H9 (cell line): Measurements from ENCODE around the gene MLANA. TPM values are rescaled to one million over a fixed set of nuclear protein-coding genes. Genes with fewer than 3 reads are reported as not detected.

Source experiments
- DNase-seq: peaks from one replicate; pipeline ENCODE4 v3.0.0-alpha.2; 2017
- H2AFZ ChIP-seq: one replicate; pipeline ENCODE4 v1.6.1; 2013; ENCODE audit warnings: mild to moderate bottlenecking, low read length, control low read depth, moderate library complexity
- H2AK5ac ChIP-seq: 2 replicates; pipeline ENCODE4 v1.6.1; 2013; ENCODE audit warnings: low read length, control low read depth, mixed read lengths; ENCODE audit not compliant: insufficient read length
- H2BK120ac ChIP-seq: one replicate; pipeline ENCODE4 v1.6.1; 2013; ENCODE audit warnings: low read depth, mild to moderate bottlenecking, low read length, control low read depth, inconsistent platforms; ENCODE audit not compliant: poor library complexity, severe bottlenecking
- H2BK12ac ChIP-seq: 2 replicates; pipeline ENCODE4 v1.6.1; 2013; ENCODE audit warnings: low read length, control low read depth, mixed read lengths, low read depth; ENCODE audit not compliant: insufficient read length
- H2BK15ac ChIP-seq: 2 replicates; pipeline ENCODE4 v1.6.1; 2013; ENCODE audit warnings: low read depth, low read length, control low read depth
- H2BK20ac ChIP-seq: one replicate; pipeline ENCODE4 v1.6.1; 2013; ENCODE audit warnings: low read depth, mild to moderate bottlenecking, low read length, control low read depth, inconsistent platforms; ENCODE audit not compliant: poor library complexity, severe bottlenecking
- H2BK5ac ChIP-seq: 2 replicates; pipeline ENCODE4 v1.6.1; 2013; ENCODE audit warnings: low read length, control low read depth, mixed read lengths; ENCODE audit not compliant: insufficient read length
- H3K14ac ChIP-seq: 2 replicates; pipeline ENCODE4 v1.6.1; 2013; ENCODE audit warnings: low read length, control low read depth; ENCODE audit not compliant: insufficient read depth
- H3K18ac ChIP-seq: 2 replicates; pipeline ENCODE4 v1.6.1; 2013; ENCODE audit warnings: low read depth, mild to moderate bottlenecking, mixed read lengths, low read length, control low read depth; ENCODE audit not compliant: insufficient read length
- H3K23ac ChIP-seq: 2 replicates; pipeline ENCODE4 v1.6.1; 2013; ENCODE audit warnings: low read length, control low read depth, mixed read lengths, low read depth; ENCODE audit not compliant: insufficient read length
- H3K23me2 ChIP-seq: 2 replicates; pipeline ENCODE4 v1.6.1; 2013; ENCODE audit warnings: low read depth, mild to moderate bottlenecking, mixed read lengths, low read length, control low read depth; ENCODE audit not compliant: insufficient read length, poor library complexity, severe bottlenecking
- H3K27ac ChIP-seq: 2 replicates; pipeline ENCODE4 v1.5.1; 2013; ENCODE audit warnings: low read length, control low read depth, mixed read lengths, low read depth; ENCODE audit not compliant: insufficient read length
- H3K27me3 ChIP-seq: 2 replicates; pipeline ENCODE4 v1.6.1; 2013; ENCODE audit warnings: low read length, control low read depth, inconsistent platforms; ENCODE audit not compliant: insufficient read depth
- H3K4ac ChIP-seq: 2 replicates; pipeline ENCODE4 v1.6.1; 2013; ENCODE audit warnings: low read depth, mild to moderate bottlenecking, control low read depth, inconsistent platforms, low read length, moderate library complexity
- H3K4me1 ChIP-seq: 2 replicates; pipeline ENCODE4 v1.6.1; 2013; ENCODE audit warnings: low read length, control low read depth, inconsistent platforms; ENCODE audit not compliant: insufficient read depth
- H3K4me2 ChIP-seq: 2 replicates; pipeline ENCODE4 v1.6.1; 2013; ENCODE audit warnings: low read length, control low read depth, mixed read lengths; ENCODE audit not compliant: insufficient read length, insufficient read depth
- H3K56ac ChIP-seq: 2 replicates; pipeline ENCODE4 v1.6.1; 2013; ENCODE audit warnings: low read depth, mild to moderate bottlenecking, mixed read lengths, low read length, control low read depth; ENCODE audit not compliant: insufficient read length
- H3K79me1 ChIP-seq: 2 replicates; pipeline ENCODE4 v1.6.1; 2013; ENCODE audit warnings: low read depth, mild to moderate bottlenecking, moderate library complexity, low read length, control low read depth, inconsistent platforms; ENCODE audit not compliant: insufficient read depth, poor library complexity, severe bottlenecking
- H3K79me2 ChIP-seq: 2 replicates; pipeline ENCODE4 v1.6.1; 2013; ENCODE audit warnings: low read length, control low read depth, inconsistent platforms; ENCODE audit not compliant: insufficient read depth
- H3K9ac ChIP-seq: 2 replicates; pipeline ENCODE4 v1.6.1; 2013; ENCODE audit warnings: low read length, control low read depth, mixed read lengths; ENCODE audit not compliant: insufficient read length; ENCODE audit errors: extremely low read depth
- H3K9me3 ChIP-seq: one replicate; pipeline ENCODE4 v1.6.1; 2013; ENCODE audit warnings: low read depth, low read length, inconsistent platforms; ENCODE audit not compliant: control insufficient read depth
- H3T11ph ChIP-seq: one replicate; pipeline ENCODE4 v1.6.1; 2013; ENCODE audit warnings: mild to moderate bottlenecking, low read length, control low read depth, inconsistent platforms
- H4K20me1 ChIP-seq: one replicate; pipeline ENCODE4 v1.6.1; 2013; ENCODE audit not compliant: control insufficient read depth, insufficient read length, insufficient read depth
- H4K5ac ChIP-seq: 2 replicates; pipeline ENCODE4 v1.6.1; 2013; ENCODE audit warnings: low read depth, mild to moderate bottlenecking, mixed read lengths, low read length, control low read depth; ENCODE audit not compliant: insufficient read length
- H4K8ac ChIP-seq: replicated peaks from 2 replicates; pipeline ENCODE4 v1.6.1; 2013; ENCODE audit warnings: low read length, control low read depth, mixed read lengths, low read depth; ENCODE audit not compliant: insufficient read length
- H4K91ac ChIP-seq: 2 replicates; pipeline ENCODE4 v1.6.1; 2013; ENCODE audit warnings: low read depth, mild to moderate bottlenecking, moderate library complexity, mixed read lengths, low read length, control low read depth; ENCODE audit not compliant: insufficient read length
- H3K27ac Mint-ChIP-seq, 3 experiments: 2 replicates in 2 of 3; 3 replicates in 1 of 3; pipeline ENCODE4 v1.8.0; 2020 to 2021; ENCODE audit warnings: mixed read lengths in 3 of 3, mild to moderate bottlenecking in 1 of 3, moderate library complexity in 1 of 3
- H3K27me3 Mint-ChIP-seq: 2 replicates; pipeline ENCODE4 v1.8.0; 2021; ENCODE audit warnings: low read depth, mild to moderate bottlenecking, moderate library complexity, mixed read lengths
- H3K36me3 Mint-ChIP-seq, 3 experiments: 2 replicates in 2 of 3; 3 replicates in 1 of 3; pipeline ENCODE4 v1.8.0; 2020 to 2021; ENCODE audit warnings: low read depth in 3 of 3, mixed read lengths in 3 of 3; ENCODE audit not compliant: insufficient read depth in 1 of 3
- H3K4me1 Mint-ChIP-seq, 2 experiments: 2 replicates each; pipeline ENCODE4 v1.8.0; 2020; ENCODE audit warnings: mixed read lengths in 2 of 2
- H3K4me3 Mint-ChIP-seq, 2 experiments: 2 replicates in 1 of 2; 3 replicates in 1 of 2; pipeline ENCODE4 v1.8.0; 2020 to 2021; ENCODE audit warnings: mild to moderate bottlenecking in 2 of 2, mixed read lengths in 2 of 2, moderate library complexity in 1 of 2
- H3K9me3 Mint-ChIP-seq, 2 experiments: 2 replicates in 1 of 2; 3 replicates in 1 of 2; pipeline ENCODE4 v1.8.0; 2020; ENCODE audit warnings: mild to moderate bottlenecking in 2 of 2, mixed read lengths in 2 of 2, moderate library complexity in 1 of 2
- CTCF ChIP-seq: fragments of 200-600 bp; sonication (generic); conservative IDR thresholded peaks from 3 replicates; pipeline ENCODE4 v1.8.0; 2021; ENCODE audit warnings: antibody characterized with exemption, mild to moderate bottlenecking
- WGBS: extraction: QIAGEN DNeasy Blood & Tissue Kit; methylation state at CpG from one replicate; pipeline ENCODE4 v1.1.7; 2013; ENCODE audit warnings: missing lambda C conversion rate, low lambda C conversion rate, mixed read lengths; ENCODE audit not compliant: insufficient read length; ENCODE audit errors: extremely low coverage; 5-methylcytosine and 5-hydroxymethylcytosine counted together
- total RNA-seq: library from RNA; stranded (reverse); gene quantifications from 2 replicates; pipeline ENCODE4 v1.2.1, GENCODE V29; 2021

The MLANA gene
- total RNA-seq, 1 experiment from 2014 or later: not detected

DNA sequence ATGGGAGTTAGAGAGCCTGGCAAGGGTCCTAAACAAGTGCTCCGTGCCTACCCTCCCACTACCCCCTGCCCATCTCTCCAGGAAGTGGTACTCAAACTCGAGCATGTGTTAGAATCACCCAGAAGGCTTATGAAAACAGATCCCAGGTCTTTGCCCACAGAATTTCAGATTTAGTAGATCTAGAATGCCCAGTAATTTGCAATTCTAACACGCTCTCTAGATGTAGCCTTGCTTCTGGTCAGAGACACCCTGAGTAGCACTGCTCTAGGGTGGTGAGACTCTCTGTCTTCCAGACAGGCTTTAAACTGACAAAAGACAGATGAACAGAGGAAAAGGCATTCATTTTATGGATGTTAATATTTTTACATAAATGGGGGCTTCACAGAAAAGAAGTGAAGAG, 37.1 kb upstream of the MLANA start:
- DNase-seq: no peak
- no peak overlapping the region for H2BK20ac ChIP-seq
- H3K36me3 Mint-ChIP-seq: no peaks in the 10 kb centered on the region
- no peak overlapping the region for H2BK5ac ChIP-seq
- no peaks in the 10 kb centered on the region for H4K20me1 ChIP-seq
- H3K4me1 ChIP-seq: no peaks in the 10 kb centered on the region
- H3K23ac ChIP-seq: no peak overlapping the region
- no peak overlapping the region for H3T11ph ChIP-seq
- H2AK5ac ChIP-seq: no peak overlapping the region
- H3K56ac ChIP-seq: no peak overlapping the region
- no peak overlapping the region for H2AFZ ChIP-seq
- H3K27me3 ChIP-seq: no peaks in the 10 kb centered on the region
- no peak overlapping the region for H4K91ac ChIP-seq
- peaks cover 6% of the 10 kb centered on the region for H3K27me3 Mint-ChIP-seq
- H3K4me1 Mint-ChIP-seq: peaks cover 0 to 2% of the 10 kb centered on the region in 2 experiments; a peak in 2 of 4 replicates
- no peak overlapping the region for H4K5ac ChIP-seq
- no peak overlapping the region for H3K27ac Mint-ChIP-seq
- no peak overlapping the region for H3K9ac ChIP-seq
- TF ChIP-seq CTCF: no peak
- H4K8ac ChIP-seq: no peak overlapping the region
- H2BK120ac ChIP-seq: no peak overlapping the region
- H3K27ac ChIP-seq: no peak overlapping the region
- no peak overlapping the region for H3K4ac ChIP-seq
- no peaks in the 10 kb centered on the region for H3K9me3 ChIP-seq
- H2BK15ac ChIP-seq: no peak overlapping the region
- no peak overlapping the region for H3K18ac ChIP-seq
- H3K9me3 Mint-ChIP-seq: no peaks in the 10 kb centered on the region
- H3K14ac ChIP-seq: no peak overlapping the region
- WGBS: no CpG with 5 or more reads among the region's 3 CpGs
- no peak overlapping the region for H2BK12ac ChIP-seq
- H3K23me2 ChIP-seq: no peaks in the 10 kb centered on the region
- H3K4me3 Mint-ChIP-seq: no peak overlapping the region
- no peaks in the 10 kb centered on the region for H3K79me1 ChIP-seq
- no peaks in the 10 kb centered on the region for H3K79me2 ChIP-seq
- H3K4me2 ChIP-seq: no peak overlapping the region
